ENCODE data around the gene FOXO4.

DNA sequence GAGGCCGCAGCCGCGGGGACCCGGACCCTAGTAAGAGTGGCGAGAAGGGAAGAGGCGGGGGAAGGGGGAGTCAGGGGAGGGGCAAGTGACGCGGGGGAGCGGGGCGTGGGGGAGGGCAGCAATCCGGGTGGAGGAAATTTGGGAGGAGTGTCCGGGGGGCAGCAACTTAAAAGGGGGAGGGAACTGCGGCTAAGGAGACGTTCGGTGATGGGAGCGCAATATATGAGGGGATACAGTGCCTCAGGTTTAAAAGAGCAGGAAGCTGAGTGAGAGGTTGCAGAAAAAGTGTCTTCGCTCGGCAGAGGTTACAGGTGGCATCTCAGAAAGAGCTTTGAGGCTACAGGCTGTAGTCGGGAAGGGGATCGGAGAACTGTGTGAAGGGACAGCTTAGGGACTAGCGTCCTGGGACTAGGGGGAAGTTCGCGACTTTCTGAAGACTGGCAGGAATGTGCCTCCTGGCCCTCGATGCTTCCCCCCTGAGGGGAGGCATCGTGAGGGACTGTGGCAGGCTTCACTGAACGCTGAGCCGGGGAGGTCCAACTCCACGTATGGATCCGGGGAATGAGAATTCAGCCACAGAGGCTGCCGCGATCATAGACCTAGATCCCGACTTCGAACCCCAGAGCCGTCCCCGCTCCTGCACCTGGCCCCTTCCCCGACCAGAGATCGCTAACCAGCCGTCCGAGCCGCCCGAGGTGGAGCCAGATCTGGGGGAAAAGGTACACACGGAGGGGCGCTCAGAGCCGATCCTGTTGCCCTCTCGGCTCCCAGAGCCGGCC, 519 bp downstream of the FOXO4 start:
- TF ChIP-seq, protein P1, sequence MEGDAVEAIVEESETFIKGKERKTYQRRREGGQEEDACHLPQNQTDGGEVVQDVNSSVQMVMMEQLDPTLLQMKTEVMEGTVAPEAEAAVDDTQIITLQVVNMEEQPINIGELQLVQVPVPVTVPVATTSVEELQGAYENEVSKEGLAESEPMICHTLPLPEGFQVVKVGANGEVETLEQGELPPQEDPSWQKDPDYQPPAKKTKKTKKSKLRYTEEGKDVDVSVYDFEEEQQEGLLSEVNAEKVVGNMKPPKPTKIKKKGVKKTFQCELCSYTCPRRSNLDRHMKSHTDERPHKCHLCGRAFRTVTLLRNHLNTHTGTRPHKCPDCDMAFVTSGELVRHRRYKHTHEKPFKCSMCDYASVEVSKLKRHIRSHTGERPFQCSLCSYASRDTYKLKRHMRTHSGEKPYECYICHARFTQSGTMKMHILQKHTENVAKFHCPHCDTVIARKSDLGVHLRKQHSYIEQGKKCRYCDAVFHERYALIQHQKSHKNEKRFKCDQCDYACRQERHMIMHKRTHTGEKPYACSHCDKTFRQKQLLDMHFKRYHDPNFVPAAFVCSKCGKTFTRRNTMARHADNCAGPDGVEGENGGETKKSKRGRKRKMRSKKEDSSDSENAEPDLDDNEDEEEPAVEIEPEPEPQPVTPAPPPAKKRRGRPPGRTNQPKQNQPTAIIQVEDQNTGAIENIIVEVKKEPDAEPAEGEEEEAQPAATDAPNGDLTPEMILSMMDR (IDR thresholded peaks at IDR 0.05) = no peak
- TF ChIP-seq POLR2A (IDR thresholded peaks at IDR 0.05) = no peak

All from thyroid gland (tissue), 4 donors.